A673 (cell line): ENCODE measurements around the gene ASH1L.

ENCODE experiments used
- CTCF ChIP-seq: fragments of 300-800, 200-600 bp; sonication (generic); conservative IDR thresholded peaks from 2 replicates; pipeline ENCODE4 v1.5.1; 2017; ENCODE audit warnings: low read depth, mild to moderate bottlenecking, antibody characterized with exemption, low read length, moderate library complexity, mixed read lengths
- EZH2 ChIP-seq: fragments of 200-600 bp; sonication (generic); IDR thresholded peaks from 2 replicates; pipeline ENCODE4 v1.6.1; 2017; ENCODE audit warnings: borderline replicate concordance, low read depth, mild to moderate bottlenecking, mixed read lengths, antibody characterized with exemption, low read length; ENCODE audit not compliant: poor library complexity, severe bottlenecking

DNA sequence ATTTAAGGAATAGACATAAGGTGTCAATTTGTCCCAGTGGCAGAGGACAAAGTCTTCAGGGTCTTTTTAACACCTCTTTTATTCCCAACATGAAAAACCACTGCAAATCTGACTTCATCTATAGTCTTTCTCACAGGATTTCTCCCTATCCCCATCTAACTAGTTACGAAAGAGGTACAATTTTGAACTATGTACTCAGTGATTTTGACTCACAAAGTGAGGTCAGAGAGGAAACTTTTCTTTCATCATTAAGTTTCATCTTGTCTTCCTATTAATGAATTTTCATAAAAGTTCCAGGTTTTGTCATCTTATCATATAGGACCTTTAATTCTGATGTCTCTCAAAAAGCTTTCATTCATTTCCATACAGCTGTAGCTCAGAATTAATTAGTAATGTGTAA lies 63.3 kb downstream of the ASH1L start:
- TF ChIP-seq CTCF (no peak), EZH2 (no peak)
